ENCODE results near the gene ATF7.

Gene ATF7

DNA sequence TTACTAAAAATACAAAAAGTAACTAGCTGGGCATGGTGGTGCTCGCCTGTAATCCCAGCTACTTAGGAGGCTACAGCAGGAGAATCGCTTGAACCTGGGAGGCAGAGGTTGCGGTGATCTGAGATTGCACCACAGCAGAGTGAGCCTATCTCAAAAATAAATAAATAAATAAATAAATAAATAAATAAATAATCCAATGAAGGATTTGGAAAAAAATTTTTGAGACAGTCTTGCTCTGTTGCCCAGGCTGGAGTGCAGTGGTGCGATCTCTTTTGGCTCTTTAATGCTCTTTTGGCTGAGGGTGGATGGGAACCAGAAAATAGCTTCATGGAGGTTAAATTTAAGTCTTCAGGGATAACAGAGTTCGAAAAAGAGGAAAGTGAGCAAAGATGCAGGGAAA lies 38.0 kb upstream of the ATF7 start:
- DNase-seq (ENCODE audit: low read depth in 2 of 2), result no peak
- TF ChIP-seq, protein P1, sequence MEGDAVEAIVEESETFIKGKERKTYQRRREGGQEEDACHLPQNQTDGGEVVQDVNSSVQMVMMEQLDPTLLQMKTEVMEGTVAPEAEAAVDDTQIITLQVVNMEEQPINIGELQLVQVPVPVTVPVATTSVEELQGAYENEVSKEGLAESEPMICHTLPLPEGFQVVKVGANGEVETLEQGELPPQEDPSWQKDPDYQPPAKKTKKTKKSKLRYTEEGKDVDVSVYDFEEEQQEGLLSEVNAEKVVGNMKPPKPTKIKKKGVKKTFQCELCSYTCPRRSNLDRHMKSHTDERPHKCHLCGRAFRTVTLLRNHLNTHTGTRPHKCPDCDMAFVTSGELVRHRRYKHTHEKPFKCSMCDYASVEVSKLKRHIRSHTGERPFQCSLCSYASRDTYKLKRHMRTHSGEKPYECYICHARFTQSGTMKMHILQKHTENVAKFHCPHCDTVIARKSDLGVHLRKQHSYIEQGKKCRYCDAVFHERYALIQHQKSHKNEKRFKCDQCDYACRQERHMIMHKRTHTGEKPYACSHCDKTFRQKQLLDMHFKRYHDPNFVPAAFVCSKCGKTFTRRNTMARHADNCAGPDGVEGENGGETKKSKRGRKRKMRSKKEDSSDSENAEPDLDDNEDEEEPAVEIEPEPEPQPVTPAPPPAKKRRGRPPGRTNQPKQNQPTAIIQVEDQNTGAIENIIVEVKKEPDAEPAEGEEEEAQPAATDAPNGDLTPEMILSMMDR (IDR thresholded peaks at IDR 0.05; ENCODE audit: low read depth, low read length), result no peak

DNA sequence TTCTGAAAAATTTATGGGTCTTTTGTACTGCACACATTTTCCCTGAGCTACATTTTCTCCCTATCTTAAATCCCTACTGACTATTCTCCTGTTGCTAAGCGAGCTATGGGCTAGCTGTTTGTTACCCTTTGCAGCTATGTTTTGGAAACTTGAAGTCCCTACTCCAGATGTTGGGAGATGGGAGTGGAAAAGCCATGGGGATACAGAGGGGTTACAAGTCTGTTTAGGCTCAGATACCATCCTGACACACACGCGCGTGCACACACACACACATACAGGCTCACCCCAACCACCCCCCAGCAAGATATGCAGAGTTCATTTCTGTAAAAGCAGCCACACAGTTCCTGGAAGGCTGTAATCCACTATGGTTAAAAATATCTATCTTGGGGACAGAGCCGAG lies 33.9 kb upstream of the ATF7 start:
- TF ChIP-seq, protein P1 (IDR thresholded peaks at IDR 0.05; ENCODE audit: low read depth, low read length), result no peak
- H3K4me3 ChIP-seq (replicated peaks in 1 of 2; ENCODE audit: low read depth in 2 of 2, low read length in 2 of 2), result no peak overlapping the region
- peak; percentile 7 to 84 for DNase-seq (ENCODE audit: low read depth in 2 of 2)

More for the DNA sequence above, 38.0 kb upstream of the ATF7 start:
- H3K4me3 ChIP-seq (replicated peaks in 1 of 2; ENCODE audit: low read depth in 2 of 2, low read length in 2 of 2), result no peak overlapping the region

DNA sequence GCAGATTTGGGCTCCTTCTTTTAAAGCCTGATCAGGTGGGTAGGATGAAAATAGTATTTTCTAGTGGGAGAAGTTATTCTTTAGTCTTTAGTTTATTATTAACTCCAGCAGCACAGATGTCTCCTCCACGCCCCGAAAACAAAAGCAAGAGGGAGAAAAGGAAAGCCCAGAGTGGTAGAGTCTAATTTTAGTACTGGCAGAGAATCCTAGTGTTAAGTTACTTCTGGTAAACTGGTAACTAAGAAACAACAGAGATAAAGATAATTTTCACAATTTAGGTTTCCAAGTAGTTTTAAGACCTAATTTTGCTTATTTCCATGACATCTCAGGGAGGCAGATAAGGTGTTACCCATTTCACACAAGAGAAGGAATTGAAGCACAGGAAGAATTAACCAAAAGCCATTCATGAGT lies 33.4 kb upstream of the ATF7 start:
- DNase-seq (ENCODE audit: low read depth in 2 of 2), result peak; percentile 29 to 81
- no peak overlapping the region for H3K4me3 ChIP-seq (replicated peaks in 1 of 2; ENCODE audit: low read depth in 2 of 2, low read length in 2 of 2)
- TF ChIP-seq, protein P1 (IDR thresholded peaks at IDR 0.05; ENCODE audit: low read depth, low read length), result no peak

DNA sequence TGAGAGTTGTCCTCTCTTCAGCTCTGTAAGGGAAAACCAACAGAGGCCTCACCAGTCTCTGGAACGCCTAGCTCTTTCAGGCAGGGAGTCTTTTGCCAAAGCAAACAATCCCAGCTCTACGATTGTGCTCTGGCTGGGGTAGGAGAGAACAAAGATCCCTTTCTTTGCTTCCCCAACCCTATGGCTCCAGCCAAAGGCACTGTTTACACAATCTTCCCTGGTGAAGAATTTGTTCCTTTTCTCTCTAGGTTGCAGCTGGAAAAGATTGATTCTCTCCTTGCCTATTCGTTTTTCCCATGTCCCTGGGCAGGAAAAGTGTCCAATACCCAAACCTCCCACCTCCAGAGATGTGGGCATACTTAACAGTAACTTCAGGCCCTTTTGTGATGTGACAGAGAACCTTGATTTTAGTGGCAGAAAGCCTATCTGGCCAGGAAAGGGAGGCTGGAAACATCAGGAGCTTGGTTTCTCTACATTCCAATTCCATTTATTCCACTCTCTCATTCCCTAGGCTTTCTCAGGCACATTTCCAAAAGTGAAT lies 32.9 kb upstream of the ATF7 start:
- peak; percentile 78 to 94 for DNase-seq (ENCODE audit: low read depth in 2 of 2)
- TF ChIP-seq, protein P1 (IDR thresholded peaks at IDR 0.05; ENCODE audit: low read depth, low read length), result no peak
- no peak overlapping the region for H3K4me3 ChIP-seq (replicated peaks in 1 of 2; ENCODE audit: low read depth in 2 of 2, low read length in 2 of 2)

DNA sequence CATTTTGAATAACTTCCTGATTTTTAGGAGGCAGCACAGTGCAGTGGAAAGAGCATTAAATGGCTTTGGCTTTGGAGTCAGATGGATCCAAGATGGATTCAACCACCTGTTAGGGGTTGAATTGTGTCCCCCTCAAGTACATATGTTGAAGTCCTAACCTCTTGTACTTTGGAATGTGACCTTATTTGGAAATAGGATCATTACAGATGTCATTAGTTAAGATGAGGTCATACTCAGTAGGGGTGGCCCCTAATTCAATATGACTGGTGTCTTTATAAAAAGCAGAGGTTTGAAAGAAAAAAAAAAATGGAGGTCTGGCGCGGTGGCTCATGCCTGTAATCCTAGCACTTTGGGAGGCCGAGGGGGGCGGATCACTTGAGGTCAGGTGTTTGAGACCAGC lies 30.9 kb upstream of the ATF7 start:
- no peak for DNase-seq (ENCODE audit: low read depth in 2 of 2)
- H3K4me3 ChIP-seq (replicated peaks in 1 of 2; ENCODE audit: low read depth in 2 of 2, low read length in 2 of 2), result no peak overlapping the region
- TF ChIP-seq, protein P1 (IDR thresholded peaks at IDR 0.05; ENCODE audit: low read depth, low read length), result no peak

DNA sequence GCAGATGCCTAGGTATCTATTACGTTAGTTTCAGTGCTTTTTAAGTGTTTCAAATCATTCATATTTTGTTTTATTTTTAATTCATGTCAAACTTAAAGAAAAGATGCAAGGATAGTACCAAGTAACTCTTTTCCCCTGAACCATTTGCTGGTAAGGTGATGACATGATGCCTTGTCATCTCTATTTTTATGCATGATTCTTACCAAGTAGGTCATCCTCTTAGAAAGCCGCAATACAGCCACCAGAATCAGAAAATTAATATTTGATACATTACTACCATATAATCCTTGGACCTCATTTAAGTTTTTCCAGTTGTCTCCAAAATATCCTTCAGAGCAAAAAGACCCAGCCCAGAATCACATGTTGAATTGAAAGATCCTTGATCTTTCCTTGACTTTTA lies 27.4 kb upstream of the ATF7 start:
- DNase-seq (ENCODE audit: low read depth in 2 of 2), result no peak
- TF ChIP-seq, protein P1 (IDR thresholded peaks at IDR 0.05; ENCODE audit: low read depth, low read length), result no peak
- no peak overlapping the region for H3K4me3 ChIP-seq (replicated peaks in 1 of 2; ENCODE audit: low read depth in 2 of 2, low read length in 2 of 2)

DNA sequence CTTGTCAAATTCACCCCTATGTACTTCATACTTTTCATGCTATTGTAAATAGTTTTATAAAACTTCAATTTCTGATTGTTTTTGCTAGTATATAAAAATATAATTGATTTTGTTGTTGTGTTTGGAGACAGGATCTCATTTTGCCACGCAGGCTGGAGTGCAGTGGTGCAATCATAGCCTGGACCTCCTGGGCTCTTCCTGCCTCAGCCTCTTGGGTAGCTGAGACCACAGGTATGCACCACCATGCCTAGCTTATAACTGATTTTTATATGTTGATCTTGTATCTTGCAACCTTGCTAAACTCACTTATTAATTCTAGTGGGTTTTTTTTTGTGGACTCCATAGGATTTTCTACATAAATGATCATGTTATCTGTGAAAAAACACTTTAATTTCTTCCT lies 26.2 kb upstream of the ATF7 start:
- no peak overlapping the region for H3K4me3 ChIP-seq (replicated peaks in 1 of 2; ENCODE audit: low read depth in 2 of 2, low read length in 2 of 2)
- peak; percentile 25 to 41 for DNase-seq (ENCODE audit: low read depth in 2 of 2)
- TF ChIP-seq, protein P1 (IDR thresholded peaks at IDR 0.05; ENCODE audit: low read depth, low read length), result no peak

Data from cardiac fibroblast (primary cell).